ENCODE measurements around the gene EVA1C.

DNA sequence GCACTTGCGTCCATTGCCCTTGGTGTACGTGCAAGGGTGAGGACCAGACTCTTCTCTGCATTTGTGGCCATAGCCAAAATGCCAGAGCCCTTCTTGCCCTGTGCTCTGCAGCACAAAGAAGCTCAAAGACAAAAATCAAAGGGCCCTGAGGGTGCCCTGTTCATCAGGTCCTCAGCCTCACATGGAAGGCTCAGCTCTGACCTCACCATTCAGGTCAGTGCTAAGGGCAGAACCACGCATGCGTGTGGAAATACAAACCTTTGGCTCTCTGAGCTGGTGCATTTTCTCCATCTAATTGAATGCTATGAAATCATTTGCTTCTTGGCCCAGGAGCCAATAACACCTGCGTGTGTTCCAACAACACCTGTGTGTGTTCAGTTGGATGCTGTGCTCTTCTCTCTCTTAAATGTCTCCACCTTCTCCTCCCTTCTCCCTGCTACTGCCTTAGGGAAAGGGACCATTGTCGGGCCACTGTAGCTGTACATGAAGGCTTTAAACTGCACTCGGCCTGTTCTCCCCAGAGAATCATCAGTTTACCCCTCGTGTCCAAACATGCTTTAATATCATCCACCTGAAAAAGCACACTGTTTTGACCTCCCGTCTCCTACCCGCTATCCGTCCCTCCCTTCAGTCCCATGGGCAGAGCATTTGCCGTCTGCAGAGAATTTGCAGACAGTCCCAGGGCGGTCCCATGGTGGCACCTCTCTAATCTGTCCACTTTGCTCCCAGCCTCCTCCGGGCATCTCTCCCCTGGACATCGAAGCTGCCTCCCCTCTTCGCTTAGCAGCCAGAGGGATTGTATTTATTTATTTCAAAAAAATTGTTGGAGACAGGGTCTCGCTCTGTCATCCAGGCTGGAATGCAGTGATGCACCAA, 60.6 kb downstream of the EVA1C start:
- TF ChIP-seq, protein P1, sequence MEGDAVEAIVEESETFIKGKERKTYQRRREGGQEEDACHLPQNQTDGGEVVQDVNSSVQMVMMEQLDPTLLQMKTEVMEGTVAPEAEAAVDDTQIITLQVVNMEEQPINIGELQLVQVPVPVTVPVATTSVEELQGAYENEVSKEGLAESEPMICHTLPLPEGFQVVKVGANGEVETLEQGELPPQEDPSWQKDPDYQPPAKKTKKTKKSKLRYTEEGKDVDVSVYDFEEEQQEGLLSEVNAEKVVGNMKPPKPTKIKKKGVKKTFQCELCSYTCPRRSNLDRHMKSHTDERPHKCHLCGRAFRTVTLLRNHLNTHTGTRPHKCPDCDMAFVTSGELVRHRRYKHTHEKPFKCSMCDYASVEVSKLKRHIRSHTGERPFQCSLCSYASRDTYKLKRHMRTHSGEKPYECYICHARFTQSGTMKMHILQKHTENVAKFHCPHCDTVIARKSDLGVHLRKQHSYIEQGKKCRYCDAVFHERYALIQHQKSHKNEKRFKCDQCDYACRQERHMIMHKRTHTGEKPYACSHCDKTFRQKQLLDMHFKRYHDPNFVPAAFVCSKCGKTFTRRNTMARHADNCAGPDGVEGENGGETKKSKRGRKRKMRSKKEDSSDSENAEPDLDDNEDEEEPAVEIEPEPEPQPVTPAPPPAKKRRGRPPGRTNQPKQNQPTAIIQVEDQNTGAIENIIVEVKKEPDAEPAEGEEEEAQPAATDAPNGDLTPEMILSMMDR (IDR thresholded peaks at IDR 0.05; ENCODE audit: extremely low read depth in 1 of 2, insufficient read depth in 1 of 2, low read depth in 1 of 2, low read length in 2 of 2) = no peak
- no peak for TF ChIP-seq POLR2A (IDR thresholded peaks at IDR 0.05; ENCODE audit: low read depth, low read length)
- no peak for TF ChIP-seq POLR2AphosphoS5 (IDR thresholded peaks at IDR 0.05; ENCODE audit: insufficient read depth, low read depth, low read length)
- no peak for TF ChIP-seq EZH2 (IDR thresholded peaks at IDR 0.05; ENCODE audit: borderline replicate concordance, low read depth, low read length, severe bottlenecking)

Data from endothelial cell of umbilical vein (primary cell).